ENCODE data around the gene RCAN1. TPM values are rescaled to one million over a fixed set of nuclear protein-coding genes. Genes with fewer than 3 reads are reported as not detected.

RCAN1 gene
- total and polyA plus RNA-seq, 4 donors = 26.7 to 67.9 (median 46.7) TPM

DNA sequence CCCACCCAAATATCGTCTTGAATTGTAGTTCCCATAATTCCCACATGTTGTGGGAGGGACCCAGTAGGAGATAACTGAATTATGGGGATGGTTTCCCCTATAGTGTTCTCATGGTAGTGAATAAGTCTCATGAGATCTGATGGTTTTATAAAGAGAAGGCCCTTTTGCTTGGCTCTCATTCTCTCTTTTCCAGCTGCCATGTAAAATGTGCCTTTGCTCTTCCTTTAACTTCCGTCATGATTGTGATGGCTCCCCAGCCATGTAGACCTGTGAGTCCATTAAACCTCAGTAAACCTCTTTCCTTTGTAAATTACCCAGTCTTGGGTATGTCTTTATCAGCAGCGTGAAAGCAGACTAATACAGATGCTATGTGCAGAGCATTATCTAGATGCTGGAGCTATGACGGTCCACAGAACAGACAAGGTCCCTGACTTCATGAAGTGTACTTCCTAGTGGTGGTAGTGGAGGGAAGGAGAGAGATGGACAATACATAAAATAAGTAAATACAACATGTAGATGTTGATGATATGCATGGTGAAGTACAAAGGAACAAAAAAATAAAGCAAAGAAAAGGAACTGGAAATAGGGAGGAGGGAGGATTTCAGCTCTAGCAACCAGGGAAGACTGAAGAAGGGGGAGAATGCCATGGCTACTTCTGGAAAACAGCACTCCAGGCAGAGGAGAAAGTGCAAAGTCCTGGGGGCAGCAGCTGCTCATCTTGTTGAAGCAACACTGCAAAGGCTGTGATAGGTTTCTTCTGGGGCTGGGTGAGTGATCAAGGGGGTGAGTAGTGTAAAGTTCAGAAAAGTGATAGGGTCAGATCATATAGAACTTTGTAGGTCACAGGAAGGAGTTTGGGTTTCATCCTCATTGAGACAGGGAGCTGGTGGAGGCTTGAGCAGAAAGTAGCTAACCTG is 6.8 kb upstream of the RCAN1 start:
- H3K27ac ChIP-seq (ENCODE audit: low read depth in 1 of 2, low read length in 2 of 2) = no peak overlapping the region
- no peak overlapping the region for H3K4me3 ChIP-seq (ENCODE audit: low read depth in 1 of 3, low read length in 3 of 3)
- WGBS = 90% methylated on average over 4 of the region's 4 CpGs
- no peaks in the 10 kb centered on the region for H3K9me3 ChIP-seq (ENCODE audit: control insufficient read depth in 4 of 4, low read length in 3 of 4)
- no peak for TF ChIP-seq SP1 (IDR thresholded peaks at IDR 0.05)
- TF ChIP-seq, protein P1, sequence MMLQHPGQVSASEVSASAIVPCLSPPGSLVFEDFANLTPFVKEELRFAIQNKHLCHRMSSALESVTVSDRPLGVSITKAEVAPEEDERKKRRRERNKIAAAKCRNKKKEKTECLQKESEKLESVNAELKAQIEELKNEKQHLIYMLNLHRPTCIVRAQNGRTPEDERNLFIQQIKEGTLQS (IDR thresholded peaks at IDR 0.05) = no peak
- no peak for TF ChIP-seq HNF4G (IDR thresholded peaks at IDR 0.05)
- TF ChIP-seq GABPA (IDR thresholded peaks at IDR 0.05 in 1 of 2, conservative IDR thresholded peaks at IDR 0.05 in 1 of 2) = no peak
- no peak for TF ChIP-seq RAD21 (IDR thresholded peaks at IDR 0.05)
- no peak for DNase-seq (ENCODE audit: low spot score)
- no peaks in the 10 kb centered on the region for H3K4me1 ChIP-seq (ENCODE audit: control insufficient read depth in 4 of 4, insufficient read depth in 4 of 4, low read length in 3 of 4)
- H3K27me3 ChIP-seq (ENCODE audit: control insufficient read depth in 4 of 4, insufficient read depth in 4 of 4, low read length in 3 of 4) = no peaks in the 10 kb centered on the region
- H3K9ac ChIP-seq (ENCODE audit: low read depth in 1 of 2, low read length in 2 of 2) = no peak overlapping the region
- H3K36me3 ChIP-seq (ENCODE audit: control insufficient read depth in 4 of 4, insufficient read depth in 3 of 4, low read depth in 1 of 4, low read length in 3 of 4) = no peaks in the 10 kb centered on the region

DNA sequence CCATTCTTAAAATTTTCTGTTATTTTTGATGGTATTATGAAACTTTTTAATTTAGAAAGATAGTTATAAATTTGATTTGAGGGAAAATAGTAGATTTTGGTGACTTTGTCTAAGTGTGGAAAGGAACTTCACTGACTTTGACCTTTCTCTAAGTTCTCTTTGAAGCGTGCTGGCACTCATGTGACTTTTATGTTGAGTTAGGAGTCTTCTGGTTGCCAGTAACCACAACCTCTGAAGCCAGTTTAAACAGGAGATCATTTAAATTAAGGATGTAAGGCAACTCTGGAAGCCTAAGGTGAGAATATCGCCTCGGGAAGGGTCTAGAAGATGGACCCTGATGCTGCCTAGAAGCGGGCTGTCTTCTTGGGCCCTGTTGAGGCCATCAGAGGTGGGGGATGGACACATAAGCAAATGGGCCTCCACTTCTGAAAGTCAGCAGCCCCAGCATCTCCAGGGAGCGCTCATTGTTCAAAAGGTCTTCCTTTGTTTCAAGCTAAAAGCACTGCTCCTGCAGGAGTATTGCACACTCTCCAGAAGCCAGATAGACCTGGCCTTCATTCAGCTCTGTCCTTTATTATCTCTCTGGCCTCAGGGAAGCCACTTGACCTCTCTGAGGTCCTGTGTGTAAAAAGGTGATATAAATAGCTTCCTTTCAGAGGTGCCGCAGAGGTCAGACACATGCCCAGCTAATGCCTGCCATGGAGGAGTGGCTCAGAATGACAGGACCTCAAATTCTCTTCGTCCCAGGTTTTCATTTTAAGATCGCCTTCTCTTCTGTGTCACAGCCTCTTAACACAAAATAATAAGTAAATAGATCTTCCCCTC is 5.1 kb upstream of the RCAN1 start:
- TF ChIP-seq, protein P2, sequence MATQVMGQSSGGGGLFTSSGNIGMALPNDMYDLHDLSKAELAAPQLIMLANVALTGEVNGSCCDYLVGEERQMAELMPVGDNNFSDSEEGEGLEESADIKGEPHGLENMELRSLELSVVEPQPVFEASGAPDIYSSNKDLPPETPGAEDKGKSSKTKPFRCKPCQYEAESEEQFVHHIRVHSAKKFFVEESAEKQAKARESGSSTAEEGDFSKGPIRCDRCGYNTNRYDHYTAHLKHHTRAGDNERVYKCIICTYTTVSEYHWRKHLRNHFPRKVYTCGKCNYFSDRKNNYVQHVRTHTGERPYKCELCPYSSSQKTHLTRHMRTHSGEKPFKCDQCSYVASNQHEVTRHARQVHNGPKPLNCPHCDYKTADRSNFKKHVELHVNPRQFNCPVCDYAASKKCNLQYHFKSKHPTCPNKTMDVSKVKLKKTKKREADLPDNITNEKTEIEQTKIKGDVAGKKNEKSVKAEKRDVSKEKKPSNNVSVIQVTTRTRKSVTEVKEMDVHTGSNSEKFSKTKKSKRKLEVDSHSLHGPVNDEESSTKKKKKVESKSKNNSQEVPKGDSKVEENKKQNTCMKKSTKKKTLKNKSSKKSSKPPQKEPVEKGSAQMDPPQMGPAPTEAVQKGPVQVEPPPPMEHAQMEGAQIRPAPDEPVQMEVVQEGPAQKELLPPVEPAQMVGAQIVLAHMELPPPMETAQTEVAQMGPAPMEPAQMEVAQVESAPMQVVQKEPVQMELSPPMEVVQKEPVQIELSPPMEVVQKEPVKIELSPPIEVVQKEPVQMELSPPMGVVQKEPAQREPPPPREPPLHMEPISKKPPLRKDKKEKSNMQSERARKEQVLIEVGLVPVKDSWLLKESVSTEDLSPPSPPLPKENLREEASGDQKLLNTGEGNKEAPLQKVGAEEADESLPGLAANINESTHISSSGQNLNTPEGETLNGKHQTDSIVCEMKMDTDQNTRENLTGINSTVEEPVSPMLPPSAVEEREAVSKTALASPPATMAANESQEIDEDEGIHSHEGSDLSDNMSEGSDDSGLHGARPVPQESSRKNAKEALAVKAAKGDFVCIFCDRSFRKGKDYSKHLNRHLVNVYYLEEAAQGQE (IDR thresholded peaks at IDR 0.05) = no peak
- TF ChIP-seq RAD21 (IDR thresholded peaks at IDR 0.05) (no peak), NR2F2 (IDR thresholded peaks at IDR 0.05) (no peak), YY1 (IDR thresholded peaks at IDR 0.05) (no peak), TAF1 (conservative IDR thresholded peaks at IDR 0.05) (no peak), GABPA (IDR thresholded peaks at IDR 0.05 in 1 of 2, conservative IDR thresholded peaks at IDR 0.05 in 1 of 2) (no peak), HNF4A (conservative IDR thresholded peaks at IDR 0.05) (no peak), FOXA1 (IDR thresholded peaks at IDR 0.05) (no peak), FOXA2 (IDR thresholded peaks at IDR 0.05) (no peak), SP1 (IDR thresholded peaks at IDR 0.05) (no peak), RXRA (IDR thresholded peaks at IDR 0.05) (no peak), EGR1 (IDR thresholded peaks at IDR 0.05; ENCODE audit: low read depth in 2 of 2) (no peak)
- TF ChIP-seq, protein P1 (IDR thresholded peaks at IDR 0.05) = no peak
- TF ChIP-seq, protein P3, sequence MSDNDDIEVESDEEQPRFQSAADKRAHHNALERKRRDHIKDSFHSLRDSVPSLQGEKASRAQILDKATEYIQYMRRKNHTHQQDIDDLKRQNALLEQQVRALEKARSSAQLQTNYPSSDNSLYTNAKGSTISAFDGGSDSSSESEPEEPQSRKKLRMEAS (IDR thresholded peaks at IDR 0.05) = no peak
- TF ChIP-seq, protein P4, sequence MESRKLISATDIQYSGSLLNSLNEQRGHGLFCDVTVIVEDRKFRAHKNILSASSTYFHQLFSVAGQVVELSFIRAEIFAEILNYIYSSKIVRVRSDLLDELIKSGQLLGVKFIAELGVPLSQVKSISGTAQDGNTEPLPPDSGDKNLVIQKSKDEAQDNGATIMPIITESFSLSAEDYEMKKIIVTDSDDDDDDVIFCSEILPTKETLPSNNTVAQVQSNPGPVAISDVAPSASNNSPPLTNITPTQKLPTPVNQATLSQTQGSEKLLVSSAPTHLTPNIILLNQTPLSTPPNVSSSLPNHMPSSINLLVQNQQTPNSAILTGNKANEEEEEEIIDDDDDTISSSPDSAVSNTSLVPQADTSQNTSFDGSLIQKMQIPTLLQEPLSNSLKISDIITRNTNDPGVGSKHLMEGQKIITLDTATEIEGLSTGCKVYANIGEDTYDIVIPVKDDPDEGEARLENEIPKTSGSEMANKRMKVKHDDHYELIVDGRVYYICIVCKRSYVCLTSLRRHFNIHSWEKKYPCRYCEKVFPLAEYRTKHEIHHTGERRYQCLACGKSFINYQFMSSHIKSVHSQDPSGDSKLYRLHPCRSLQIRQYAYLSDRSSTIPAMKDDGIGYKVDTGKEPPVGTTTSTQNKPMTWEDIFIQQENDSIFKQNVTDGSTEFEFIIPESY (IDR thresholded peaks at IDR 0.05) = no peak
- WGBS = 92% methylated on average over 8 of the region's 8 CpGs
- Histone ChIP-seq H3K27ac (ENCODE audit: low read depth in 1 of 2, low read length in 2 of 2) (no peak overlapping the region), H3K9ac (ENCODE audit: low read depth in 1 of 2, low read length in 2 of 2) (no peak overlapping the region), H3K4me3 (ENCODE audit: low read depth in 1 of 3, low read length in 3 of 3) (no peak overlapping the region), H3K27me3 (ENCODE audit: control insufficient read depth in 4 of 4, insufficient read depth in 4 of 4, low read length in 3 of 4) (no peaks in the 10 kb centered on the region), H3K36me3 (ENCODE audit: control insufficient read depth in 4 of 4, insufficient read depth in 3 of 4, low read depth in 1 of 4, low read length in 3 of 4) (no peaks in the 10 kb centered on the region), H3K9me3 (ENCODE audit: control insufficient read depth in 4 of 4, low read length in 3 of 4) (no peaks in the 10 kb centered on the region), H3K4me1 (ENCODE audit: control insufficient read depth in 4 of 4, insufficient read depth in 4 of 4, low read length in 3 of 4) (peaks cover 0 to 6% (median 3%) of the 10 kb centered on the region in 4 donors)
- DNase-seq (ENCODE audit: low spot score) = no peak

Measured in liver (tissue), 9 donors.